HG02588 (cell line): Measurements from ENCODE around the gene TET3.

Experiments
- ATAC-seq: cut with Tn5 transposase; IDR thresholded peaks from one replicate; pipeline ENCODE4 v1.9.1; 2021; ENCODE audit warnings: mild to moderate bottlenecking, moderate library complexity; ENCODE audit not compliant: unreplicated experiment

The TET3 gene

GRCh38 chr2:73985308-73986084, 786 bp downstream of the TET3 start:
- peak; percentile 31 for ATAC-seq

GRCh38 chr2:73986085-73986681, 1.5 kb downstream of the TET3 start:
- no peak for ATAC-seq

DNA sequence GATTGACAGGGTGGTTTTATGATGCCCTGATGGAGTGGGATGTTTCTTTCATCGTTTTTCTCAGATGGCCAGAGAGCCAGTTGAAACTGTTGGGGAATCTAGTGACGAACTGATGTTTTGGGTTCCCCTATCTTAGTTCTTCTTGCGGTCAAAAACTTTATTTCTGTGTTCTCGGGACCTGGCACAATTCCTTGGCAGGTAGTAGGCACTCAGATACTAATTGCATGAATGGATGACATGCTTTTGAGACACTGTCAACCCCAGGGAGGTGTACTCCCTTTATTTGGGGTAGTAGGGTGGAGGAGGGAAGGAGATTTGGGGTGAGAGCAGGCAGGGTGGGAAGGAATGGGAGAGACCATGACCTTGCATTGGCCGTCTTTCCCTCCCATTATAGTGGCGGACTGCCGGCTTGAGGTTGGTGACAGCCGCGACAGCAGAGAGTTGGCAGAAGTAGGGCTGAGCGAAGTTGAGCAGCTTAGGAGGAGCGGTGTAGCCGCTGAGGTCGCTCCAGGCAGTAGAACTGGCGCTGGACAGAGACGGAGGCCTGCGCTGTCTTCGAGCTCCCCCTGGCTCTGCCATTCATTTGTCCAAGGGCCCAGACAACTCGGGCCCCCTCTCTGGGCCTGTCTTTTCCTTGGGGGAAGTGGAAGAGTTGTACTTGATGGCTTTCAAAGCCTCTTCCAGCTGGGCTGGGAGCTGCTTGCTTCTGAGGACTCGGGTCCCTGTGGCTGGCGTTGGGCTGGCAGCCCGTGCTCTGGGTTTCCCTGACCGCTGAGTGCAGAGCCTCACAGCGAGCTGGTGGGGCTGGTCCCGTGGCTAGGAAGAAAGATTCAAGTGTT, 2.6 kb downstream of the TET3 start:
- no peak for ATAC-seq

GRCh38 chr2:73987948-73988700, 3.4 kb downstream of the TET3 start:
- ATAC-seq, result no peak

DNA sequence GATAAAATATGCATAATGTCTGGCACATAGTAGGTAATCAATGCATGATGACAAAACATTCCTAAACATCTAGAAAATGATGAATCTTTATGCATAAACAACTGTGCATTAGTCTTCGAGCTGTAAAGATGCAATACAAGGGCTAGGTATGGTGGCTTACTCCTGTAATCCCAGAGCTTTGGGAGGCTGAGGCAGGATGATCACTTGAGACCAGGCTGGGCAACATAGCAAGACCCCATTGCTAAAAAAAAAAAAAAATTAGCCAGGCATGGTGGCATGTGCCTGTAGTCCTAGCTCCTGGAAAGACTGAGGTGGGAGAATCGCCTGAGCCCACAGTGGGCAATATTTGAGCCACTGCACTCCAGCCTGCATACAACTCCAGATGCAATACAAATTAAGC, 5.3 kb downstream of the TET3 start:
- no peak for ATAC-seq

- no peak for ATAC-seq
Observed at GRCh38 chr2:73990531-73990930, 5.8 kb downstream of the TET3 start.

GRCh38 chr2:73992036-73992435, 7.3 kb downstream of the TET3 start:
- ATAC-seq, result no peak

DNA sequence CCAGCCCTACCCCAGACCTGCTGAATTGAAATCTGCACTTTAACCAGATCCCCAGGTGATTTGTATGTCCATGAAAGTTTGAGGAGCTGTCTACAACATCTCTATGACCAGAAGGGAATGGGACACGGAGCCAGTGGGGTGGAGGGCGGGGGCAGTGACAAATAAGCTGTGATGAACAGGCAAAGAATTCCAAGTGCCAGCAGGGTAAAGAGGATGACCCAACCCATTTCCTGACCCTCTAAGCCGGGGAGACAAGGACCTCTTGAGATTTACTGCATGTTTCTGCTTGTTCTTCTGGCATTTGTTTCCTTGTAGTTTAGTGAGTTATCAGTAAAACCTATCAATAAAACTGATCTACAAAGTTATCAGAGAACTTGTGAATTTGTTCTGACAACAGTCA, 8.7 kb downstream of the TET3 start:
- ATAC-seq, result no peak

- ATAC-seq, result no peak
Observed at GRCh38 chr2:73993778-73994177, 9.1 kb downstream of the TET3 start.

DNA sequence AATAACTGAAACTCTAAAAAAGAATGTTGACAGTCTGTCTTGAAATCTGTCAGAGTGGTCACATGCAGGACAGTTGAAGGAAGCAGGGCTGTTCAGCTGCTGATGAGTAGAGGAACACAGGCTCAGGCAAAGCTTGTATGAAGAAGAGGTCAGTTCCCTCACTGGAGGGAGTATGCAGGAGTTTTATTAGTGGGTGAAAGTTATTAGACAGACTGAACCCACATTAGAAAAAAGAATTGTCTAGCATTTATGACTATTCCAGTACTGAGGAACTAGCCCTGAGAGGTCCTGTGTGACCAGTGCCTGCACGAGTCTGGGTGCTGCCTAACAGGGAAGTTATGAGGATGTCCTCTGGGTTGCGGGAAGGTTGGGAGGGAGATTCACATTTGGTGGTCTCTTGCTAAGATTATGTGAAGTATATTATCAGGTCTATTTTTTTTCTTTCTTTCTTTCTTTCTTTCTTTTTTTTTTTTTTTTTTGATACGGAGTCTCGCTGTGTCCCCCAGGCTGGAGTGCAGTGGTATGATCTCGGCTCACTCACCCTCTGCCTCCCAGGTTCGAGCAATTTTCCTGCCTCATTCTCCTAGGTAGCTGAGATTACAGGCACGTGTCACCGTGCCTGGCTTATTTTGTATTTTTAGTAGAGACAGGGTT, 9.6 kb downstream of the TET3 start:
- ATAC-seq, result no peak

- no peak for ATAC-seq
Observed at GRCh38 chr2:73995810-73996209, 11.1 kb downstream of the TET3 start.

DNA sequence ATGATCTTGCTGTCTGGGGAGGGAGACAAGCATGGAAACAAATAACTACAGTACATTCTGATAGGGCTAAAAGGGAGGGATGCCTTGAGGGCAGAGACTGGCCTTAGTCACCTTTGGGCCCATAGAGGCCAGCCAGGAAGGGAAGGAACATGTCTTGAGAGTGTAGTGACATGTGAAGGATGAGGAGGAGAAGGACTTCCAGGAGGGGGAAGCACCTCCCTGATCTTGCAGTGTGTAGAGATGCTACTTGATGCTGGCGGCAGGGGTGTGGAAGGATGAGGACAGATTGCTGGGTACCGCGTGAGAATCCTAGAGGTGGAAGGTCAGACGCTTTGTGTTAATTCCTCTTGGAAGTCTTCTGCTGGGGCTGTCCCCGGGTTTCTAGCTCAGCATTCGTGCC, 13.1 kb downstream of the TET3 start:
- no peak for ATAC-seq

DNA sequence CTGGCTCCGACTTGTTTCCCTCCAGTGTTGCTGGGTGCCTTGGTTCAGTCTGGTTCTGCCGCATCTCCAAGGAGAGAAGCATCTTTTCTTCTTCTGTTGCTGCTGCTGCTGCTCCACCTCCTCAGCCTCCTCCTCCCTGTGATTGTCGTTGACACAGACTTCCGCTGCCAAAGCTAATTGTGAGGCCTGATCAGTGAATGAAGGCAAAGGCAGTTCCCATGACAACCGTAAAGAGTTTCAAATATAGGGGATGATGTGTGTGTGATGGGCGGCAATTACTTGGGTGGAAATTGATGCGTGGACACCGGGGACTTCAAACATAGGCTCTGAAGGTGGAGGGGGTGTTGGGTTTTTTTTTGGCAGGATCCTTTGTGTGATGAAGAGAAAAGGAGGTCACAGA, 13.7 kb downstream of the TET3 start:
- ATAC-seq, result no peak

DNA sequence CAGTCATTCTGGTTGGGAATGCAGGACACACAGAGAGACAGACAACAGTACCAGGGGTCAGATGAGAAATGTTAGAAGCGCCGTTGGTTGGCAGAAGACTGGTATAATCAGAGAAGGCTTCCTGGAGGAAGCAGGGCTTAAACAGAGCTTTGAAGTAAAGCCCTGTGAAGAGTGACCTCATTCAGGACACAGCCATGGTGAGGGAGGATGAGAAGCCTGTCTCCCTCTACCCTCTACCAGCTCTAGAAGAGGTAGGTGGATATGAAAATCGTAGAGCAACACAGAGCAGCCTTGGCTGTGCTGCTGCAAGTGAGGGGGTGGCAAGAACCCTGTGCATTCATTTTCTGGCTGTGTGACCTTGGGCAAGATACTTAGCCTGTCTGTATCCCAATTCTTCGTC, 14.2 kb downstream of the TET3 start:
- no peak for ATAC-seq

GRCh38 chr2:73999881-74000597, 15.3 kb downstream of the TET3 start:
- ATAC-seq, result no peak

GRCh38 chr2:74000666-74001065, 16.0 kb downstream of the TET3 start:
- ATAC-seq, result no peak

- ATAC-seq, result no peak
Observed at GRCh38 chr2:74001121-74001520, 16.4 kb downstream of the TET3 start.

DNA sequence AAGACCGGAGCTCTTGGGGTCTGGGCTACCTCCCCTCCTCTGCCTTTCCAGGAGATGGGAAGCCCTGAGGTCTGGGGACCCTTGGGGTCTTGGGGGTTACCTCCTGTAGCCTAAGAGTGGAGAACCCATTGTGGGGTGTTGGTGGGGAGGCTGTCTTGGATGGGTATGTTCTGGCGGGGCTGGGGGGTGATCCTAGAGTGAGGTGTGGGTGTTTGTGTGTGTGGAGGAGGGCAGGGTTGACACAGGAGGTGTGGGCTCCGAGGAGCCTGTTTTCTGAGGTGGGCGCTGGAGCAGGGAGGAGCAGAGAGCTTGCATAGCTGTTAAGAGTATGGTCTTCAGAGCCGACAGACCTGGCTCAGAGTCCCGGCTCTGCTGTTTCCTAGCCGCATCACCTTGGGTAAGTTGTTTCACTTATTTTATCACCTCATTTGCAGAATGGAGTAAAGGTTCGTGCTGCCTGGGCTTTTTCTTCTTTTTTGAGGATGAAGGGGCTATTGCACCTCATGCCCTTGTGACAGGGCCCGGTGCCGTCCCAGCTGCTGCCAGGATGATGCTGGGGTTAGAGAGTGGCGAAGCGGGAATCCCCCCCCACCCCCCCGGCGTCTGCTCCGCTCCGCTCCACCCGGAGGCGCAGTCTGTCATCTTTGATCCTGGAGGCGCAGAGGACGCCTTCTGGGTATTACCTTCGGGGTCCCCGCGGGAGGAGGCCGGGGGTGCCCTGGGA, 17.2 kb downstream of the TET3 start:
- peak; percentile 54 for ATAC-seq
